K562 treated with DMSO at 1 percent for 24 hours (cell line): ENCODE measurements around the gene SPEN. TPM values are rescaled to one million over a fixed set of nuclear protein-coding genes. Genes with fewer than 3 reads are reported as not detected.

ENCODE experiments used
- total RNA-seq: library from RNA; unstranded; fragments of 300-600 nt; gene quantifications from 2 replicates; pipeline ENCODE4 v1.2.3, GENCODE V29; 2022; ENCODE audit warnings: low read depth; ENCODE audit not compliant: insufficient read depth

Gene SPEN, protein sequence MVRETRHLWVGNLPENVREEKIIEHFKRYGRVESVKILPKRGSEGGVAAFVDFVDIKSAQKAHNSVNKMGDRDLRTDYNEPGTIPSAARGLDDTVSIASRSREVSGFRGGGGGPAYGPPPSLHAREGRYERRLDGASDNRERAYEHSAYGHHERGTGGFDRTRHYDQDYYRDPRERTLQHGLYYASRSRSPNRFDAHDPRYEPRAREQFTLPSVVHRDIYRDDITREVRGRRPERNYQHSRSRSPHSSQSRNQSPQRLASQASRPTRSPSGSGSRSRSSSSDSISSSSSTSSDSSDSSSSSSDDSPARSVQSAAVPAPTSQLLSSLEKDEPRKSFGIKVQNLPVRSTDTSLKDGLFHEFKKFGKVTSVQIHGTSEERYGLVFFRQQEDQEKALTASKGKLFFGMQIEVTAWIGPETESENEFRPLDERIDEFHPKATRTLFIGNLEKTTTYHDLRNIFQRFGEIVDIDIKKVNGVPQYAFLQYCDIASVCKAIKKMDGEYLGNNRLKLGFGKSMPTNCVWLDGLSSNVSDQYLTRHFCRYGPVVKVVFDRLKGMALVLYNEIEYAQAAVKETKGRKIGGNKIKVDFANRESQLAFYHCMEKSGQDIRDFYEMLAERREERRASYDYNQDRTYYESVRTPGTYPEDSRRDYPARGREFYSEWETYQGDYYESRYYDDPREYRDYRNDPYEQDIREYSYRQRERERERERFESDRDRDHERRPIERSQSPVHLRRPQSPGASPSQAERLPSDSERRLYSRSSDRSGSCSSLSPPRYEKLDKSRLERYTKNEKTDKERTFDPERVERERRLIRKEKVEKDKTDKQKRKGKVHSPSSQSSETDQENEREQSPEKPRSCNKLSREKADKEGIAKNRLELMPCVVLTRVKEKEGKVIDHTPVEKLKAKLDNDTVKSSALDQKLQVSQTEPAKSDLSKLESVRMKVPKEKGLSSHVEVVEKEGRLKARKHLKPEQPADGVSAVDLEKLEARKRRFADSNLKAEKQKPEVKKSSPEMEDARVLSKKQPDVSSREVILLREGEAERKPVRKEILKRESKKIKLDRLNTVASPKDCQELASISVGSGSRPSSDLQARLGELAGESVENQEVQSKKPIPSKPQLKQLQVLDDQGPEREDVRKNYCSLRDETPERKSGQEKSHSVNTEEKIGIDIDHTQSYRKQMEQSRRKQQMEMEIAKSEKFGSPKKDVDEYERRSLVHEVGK (N-terminal part only)
- total RNA-seq: 37.1 and 44.8 TPM in 2 replicates

DNA sequence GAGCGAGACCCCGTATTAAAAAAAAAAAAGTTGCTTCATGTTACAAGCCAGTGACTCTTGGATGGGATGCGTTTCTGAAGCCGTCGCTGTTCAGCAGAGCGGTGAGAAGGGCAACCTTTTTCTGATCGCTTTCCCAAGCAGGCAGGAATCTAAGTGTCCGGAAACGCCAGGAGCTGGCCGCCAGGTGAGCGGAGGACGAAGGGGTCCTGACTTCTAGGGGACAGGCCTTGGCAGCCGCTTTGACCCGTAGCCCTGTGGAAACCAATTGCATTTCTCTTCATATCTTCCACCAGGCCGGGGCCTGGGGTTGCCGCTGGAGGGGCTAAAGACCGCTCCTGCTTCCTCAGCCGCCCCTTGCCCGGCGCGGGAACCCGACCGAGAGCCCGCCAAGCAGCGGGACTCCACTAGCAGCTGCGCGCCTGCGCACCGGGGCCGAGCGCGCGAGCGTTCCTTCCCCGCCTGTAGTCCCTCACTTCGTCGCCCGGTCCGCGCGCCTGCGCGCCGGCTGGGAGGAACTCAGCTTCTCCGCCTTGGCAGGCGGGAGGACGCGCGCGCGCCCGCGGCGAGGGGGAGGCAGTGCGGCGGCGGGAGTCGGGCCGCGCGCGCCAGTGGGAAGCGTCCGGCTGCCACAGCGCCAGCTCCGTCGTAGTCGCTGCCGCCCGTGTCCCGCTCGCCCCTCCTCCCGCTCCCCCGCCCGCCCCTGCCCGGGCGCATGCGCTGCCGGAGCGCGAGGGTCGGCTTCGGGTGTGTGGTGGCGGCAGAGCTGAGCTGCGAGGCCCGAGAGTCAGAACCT is at the start of gene SPEN:
Gene SPEN, plus strand, starts transcription at position 608 of the 793 bp plus-strand sequence. CDS start 361 bp downstream, outside the sequence.

DNA sequence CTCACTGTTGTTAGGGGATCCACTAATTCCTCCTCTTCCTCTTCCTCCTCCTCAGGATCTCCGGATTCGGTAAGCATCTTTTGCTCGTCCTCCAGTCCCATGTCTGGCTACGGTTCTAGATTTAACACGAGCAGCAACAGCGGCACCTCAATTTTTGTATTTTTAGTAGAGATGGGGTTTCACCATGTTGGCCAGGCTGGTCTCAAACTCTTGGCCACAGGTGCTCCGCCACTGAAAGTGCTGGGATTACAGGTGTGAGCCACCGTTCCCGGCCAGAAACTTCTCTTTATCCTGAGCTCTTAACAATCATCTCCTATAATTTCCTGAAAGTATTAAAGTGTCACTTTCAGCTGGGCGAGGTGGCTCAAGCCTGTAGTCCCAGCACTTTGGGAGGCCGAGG is 40.0 kb upstream of the SPEN start, which contains the start of gene UQCRHL:
Gene UQCRHL, minus strand, starts transcription at position 101 of the 400 bp plus-strand sequence. Its CDS starts 0 bp downstream, at position 101.

DNA sequence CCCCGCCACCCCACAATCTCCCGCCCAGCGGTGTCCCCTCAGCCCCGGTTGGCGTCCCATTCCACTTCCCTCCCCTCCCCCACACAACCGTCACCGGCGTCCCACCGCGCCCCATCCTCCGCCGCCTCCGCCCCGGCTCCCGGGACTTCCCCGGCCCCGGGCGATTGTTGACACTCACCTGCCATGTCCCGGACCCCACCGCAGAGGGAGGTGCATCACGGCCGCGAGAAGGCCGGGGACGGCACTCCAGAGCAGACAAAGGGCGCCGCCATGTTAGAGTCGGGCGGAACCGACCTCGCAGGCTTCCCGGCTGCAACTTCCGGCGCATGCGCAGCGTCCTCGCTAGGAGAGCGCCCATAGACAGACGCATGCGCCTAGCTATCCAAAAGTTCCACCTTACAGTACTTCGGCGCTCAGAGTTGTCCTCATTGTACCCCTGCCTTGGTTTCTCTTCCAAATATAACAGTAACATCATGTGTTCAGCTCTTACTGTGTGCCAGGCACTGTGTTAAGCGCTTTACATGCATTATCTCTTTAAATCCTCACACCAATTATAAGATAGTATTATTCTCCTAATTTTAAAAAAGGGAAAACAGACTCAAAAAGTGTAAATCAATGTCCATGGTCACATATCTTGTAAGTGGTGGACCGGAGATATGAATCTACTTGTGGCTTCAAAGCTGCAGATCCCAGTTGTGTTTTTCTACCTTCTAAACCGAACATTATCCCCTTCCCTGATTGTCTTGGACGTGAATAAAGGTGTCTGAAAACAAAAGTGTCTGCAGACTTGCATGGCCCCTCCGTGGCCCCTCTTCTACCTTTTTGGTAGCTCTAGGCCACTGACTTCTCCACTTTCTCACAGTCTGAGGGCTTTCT is 128.5 kb downstream of the SPEN start, which contains the start of gene ZBTB17:
Gene ZBTB17, minus strand, starts transcription at position 297 of the 876 bp plus-strand sequence. CDS start 27,606 bp downstream, outside the sequence.

Other genes with a start within 250 kb of the SPEN start
- 10.9 and 11.0 TPM in 2 replicates for gene DDI2, start 230.2 kb upstream of the SPEN start, total RNA-seq
- 100 and 109 TPM in 2 replicates for gene PLEKHM2, start 163.4 kb upstream of the SPEN start, total RNA-seq
- gene SLC25A34, start 111.4 kb upstream of the SPEN start, total RNA-seq: 1.3 and 2.9 TPM in 2 replicates
- gene TMEM82, start 105.2 kb upstream of the SPEN start, total RNA-seq: not detected in 2 replicates
- gene FBLIM1, start 88.9 kb upstream of the SPEN start, total RNA-seq: 0.35 TPM in 1 of 2 replicates, not detected in the other
- 2.0 and 2.5 TPM in 2 replicates for gene UQCRHL, start 40.1 kb upstream of the SPEN start, total RNA-seq
- 50.5 and 51.9 TPM in 2 replicates for gene ZBTB17, start 128.4 kb downstream of the SPEN start, total RNA-seq
- gene SRARP, start 156.5 kb downstream of the SPEN start, total RNA-seq: not detected in 2 replicates
- gene HSPB7, start 170.3 kb downstream of the SPEN start, total RNA-seq: 0.09 and 0.52 TPM in 2 replicates
- 0.41 and 0.42 TPM in 2 replicates for gene CLCNKA, start 174.3 kb downstream of the SPEN start, total RNA-seq
- 1.1 and 1.5 TPM in 2 replicates for gene CLCNKB, start 196.1 kb downstream of the SPEN start, total RNA-seq
- gene FAM131C, start 225.9 kb downstream of the SPEN start, total RNA-seq: not detected in 2 replicates